ENCODE data around the gene DACH1. TPM values are rescaled to one million over a fixed set of nuclear protein-coding genes. Genes with fewer than 3 reads are reported as not detected.

The DACH1 gene
- total and polyA plus RNA-seq, 2 donors (not counting 3 experiments of a cell fraction or from before 2014, with no cell fraction given): 8.6 to 28.3 TPM

GRCh38 chr13:71751073-71751472, 115.9 kb downstream of the DACH1 start:
- Histone ChIP-seq H3K79me2 (ENCODE audit: control insufficient read depth, insufficient read depth, low read length) (no peaks in the 10 kb centered on the region), H3K9ac (replicated peaks; ENCODE audit: extremely low read depth, insufficient read depth, low read length) (no peak overlapping the region), H3K36me3 (ENCODE audit: control insufficient read depth in 2 of 2, extremely low read depth in 1 of 2, insufficient read depth in 2 of 2, low read length in 2 of 2) (no peaks in the 10 kb centered on the region), H2AFZ (ENCODE audit: low read depth, low read length) (no peak overlapping the region), H3K4me1 (ENCODE audit: control insufficient read depth, extremely low read depth, insufficient read depth, low read length) (no peaks in the 10 kb centered on the region), H3K4me3 (replicated peaks in 1 of 3; ENCODE audit: insufficient read depth in 1 of 3, low read depth in 1 of 3, low read length in 3 of 3) (no peak overlapping the region), H4K20me1 (replicated peaks; ENCODE audit: control insufficient read depth, extremely low read depth, insufficient read depth, low read length) (no peaks in the 10 kb centered on the region), H3K4me2 (ENCODE audit: insufficient read depth, low read length) (no peak overlapping the region), H3K9me1 (replicated peaks; ENCODE audit: control insufficient read depth, extremely low read depth, insufficient read depth, low read length) (no peaks in the 10 kb centered on the region), H3K27me3 (ENCODE audit: control insufficient read depth in 2 of 2, insufficient read depth in 2 of 2, low read length in 2 of 2) (no peaks in the 10 kb centered on the region), H3K27ac (ENCODE audit: insufficient read depth, low read depth, low read length) (no peak overlapping the region), H3K9me3 (replicated peaks; ENCODE audit: control insufficient read depth, insufficient read depth, low read length) (no peaks in the 10 kb centered on the region)
- FAIRE-seq (no peak), DNase-seq (ENCODE audit: low read depth, low spot score) (no peak)
- BruUV-seq (replicated peaks): no TSS peak
- no peak for TF ChIP-seq GATA2 (IDR thresholded peaks at IDR 0.05; ENCODE audit: insufficient read depth, insufficient read length, low read depth, low read length)
- no peak for TF ChIP-seq MAX (IDR thresholded peaks at IDR 0.05; ENCODE audit: insufficient read depth, insufficient read length)
- ChIA-PET CTCF (no interaction called here), POLR2A (no interaction called here)
- intact Hi-C loops (cut with micrococcal nuclease) (no loop called here), dilution Hi-C loops (cut with MboI; ENCODE audit: extremely low pct_ligation_motif_present, low sequenced_read_pairs) (no loop called here)

GRCh38 chr13:71730267-71730666, 136.7 kb downstream of the DACH1 start:
- CTCF ChIA-PET: no interaction called here

More at GRCh38 chr13:71730267-71730666, 136.7 kb downstream of the DACH1 start:
- Histone ChIP-seq H3K27me3 (ENCODE audit: control insufficient read depth in 2 of 2, insufficient read depth in 2 of 2, low read length in 2 of 2) (no peaks in the 10 kb centered on the region), H3K4me2 (ENCODE audit: insufficient read depth, low read length) (no peak overlapping the region), H3K79me2 (ENCODE audit: control insufficient read depth, insufficient read depth, low read length) (no peaks in the 10 kb centered on the region), H3K9me1 (replicated peaks; ENCODE audit: control insufficient read depth, extremely low read depth, insufficient read depth, low read length) (no peaks in the 10 kb centered on the region), H4K20me1 (replicated peaks; ENCODE audit: control insufficient read depth, extremely low read depth, insufficient read depth, low read length) (no peaks in the 10 kb centered on the region), H3K36me3 (ENCODE audit: control insufficient read depth in 2 of 2, extremely low read depth in 1 of 2, insufficient read depth in 2 of 2, low read length in 2 of 2) (no peaks in the 10 kb centered on the region), H2AFZ (ENCODE audit: low read depth, low read length) (no peak overlapping the region), H3K4me1 (ENCODE audit: control insufficient read depth, extremely low read depth, insufficient read depth, low read length) (no peaks in the 10 kb centered on the region), H3K27ac (ENCODE audit: insufficient read depth, low read depth, low read length) (no peak overlapping the region), H3K4me3 (replicated peaks in 1 of 3; ENCODE audit: insufficient read depth in 1 of 3, low read depth in 1 of 3, low read length in 3 of 3) (no peak overlapping the region), H3K9ac (replicated peaks; ENCODE audit: extremely low read depth, insufficient read depth, low read length) (no peak overlapping the region), H3K9me3 (replicated peaks; ENCODE audit: control insufficient read depth, insufficient read depth, low read length) (no peaks in the 10 kb centered on the region)
- DNase-seq (ENCODE audit: low read depth, low spot score) (no peak), FAIRE-seq (no peak)
- dilution Hi-C loops (cut with MboI; ENCODE audit: extremely low pct_ligation_motif_present, low sequenced_read_pairs) (no loop called here), intact Hi-C loops (cut with micrococcal nuclease) (no loop called here)
- TF ChIP-seq POLR2AphosphoS5 (IDR thresholded peaks at IDR 0.05; ENCODE audit: insufficient read depth, low read depth, low read length) (no peak), JUN (IDR thresholded peaks at IDR 0.05; ENCODE audit: borderline replicate concordance, insufficient read depth, insufficient read length, low read depth) (no peak), GATA2 (IDR thresholded peaks at IDR 0.05; ENCODE audit: insufficient read depth, insufficient read length, low read depth, low read length) (no peak), FOS (IDR thresholded peaks at IDR 0.05; ENCODE audit: borderline replicate concordance, insufficient read depth, low read length) (no peak), MAX (IDR thresholded peaks at IDR 0.05; ENCODE audit: insufficient read depth, insufficient read length) (no peak), MYC (IDR thresholded peaks at IDR 0.05; ENCODE audit: low read depth, low read length) (no peak), POLR2A (IDR thresholded peaks at IDR 0.05; ENCODE audit: low read depth, low read length) (no peak), EZH2 (IDR thresholded peaks at IDR 0.05; ENCODE audit: borderline replicate concordance, low read depth, low read length, severe bottlenecking) (no peak)
- TF ChIP-seq, protein P1, sequence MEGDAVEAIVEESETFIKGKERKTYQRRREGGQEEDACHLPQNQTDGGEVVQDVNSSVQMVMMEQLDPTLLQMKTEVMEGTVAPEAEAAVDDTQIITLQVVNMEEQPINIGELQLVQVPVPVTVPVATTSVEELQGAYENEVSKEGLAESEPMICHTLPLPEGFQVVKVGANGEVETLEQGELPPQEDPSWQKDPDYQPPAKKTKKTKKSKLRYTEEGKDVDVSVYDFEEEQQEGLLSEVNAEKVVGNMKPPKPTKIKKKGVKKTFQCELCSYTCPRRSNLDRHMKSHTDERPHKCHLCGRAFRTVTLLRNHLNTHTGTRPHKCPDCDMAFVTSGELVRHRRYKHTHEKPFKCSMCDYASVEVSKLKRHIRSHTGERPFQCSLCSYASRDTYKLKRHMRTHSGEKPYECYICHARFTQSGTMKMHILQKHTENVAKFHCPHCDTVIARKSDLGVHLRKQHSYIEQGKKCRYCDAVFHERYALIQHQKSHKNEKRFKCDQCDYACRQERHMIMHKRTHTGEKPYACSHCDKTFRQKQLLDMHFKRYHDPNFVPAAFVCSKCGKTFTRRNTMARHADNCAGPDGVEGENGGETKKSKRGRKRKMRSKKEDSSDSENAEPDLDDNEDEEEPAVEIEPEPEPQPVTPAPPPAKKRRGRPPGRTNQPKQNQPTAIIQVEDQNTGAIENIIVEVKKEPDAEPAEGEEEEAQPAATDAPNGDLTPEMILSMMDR (IDR thresholded peaks at IDR 0.05; ENCODE audit: extremely low read depth in 1 of 2, insufficient read depth in 1 of 2, low read depth in 1 of 2, low read length in 2 of 2): no peak
- POLR2A ChIA-PET: no interaction called here
- no TSS peak for BruUV-seq (replicated peaks)

All from endothelial cell of umbilical vein (primary cell).